Fibroblast of skin of right biceps (primary cell): Measurements from ENCODE around the gene NXN.
A peak's percentile ranks its signal among the peaks of the same experiment; 100 is the strongest.
"Not testable (repeated sequence)": the region's sequence is repeated elsewhere in the genome, so short reads cannot be mapped to it uniquely, and the experiment has no call there.

ENCODE experiments used
- DNase-seq: peaks from one replicate; pipeline ENCODE4 v3.0.0-alpha.2; 2013

NXN gene

GRCh38 chr17:859061-859823 is 120.3 kb downstream of the NXN start:
- DNase-seq, result no peak

DNA sequence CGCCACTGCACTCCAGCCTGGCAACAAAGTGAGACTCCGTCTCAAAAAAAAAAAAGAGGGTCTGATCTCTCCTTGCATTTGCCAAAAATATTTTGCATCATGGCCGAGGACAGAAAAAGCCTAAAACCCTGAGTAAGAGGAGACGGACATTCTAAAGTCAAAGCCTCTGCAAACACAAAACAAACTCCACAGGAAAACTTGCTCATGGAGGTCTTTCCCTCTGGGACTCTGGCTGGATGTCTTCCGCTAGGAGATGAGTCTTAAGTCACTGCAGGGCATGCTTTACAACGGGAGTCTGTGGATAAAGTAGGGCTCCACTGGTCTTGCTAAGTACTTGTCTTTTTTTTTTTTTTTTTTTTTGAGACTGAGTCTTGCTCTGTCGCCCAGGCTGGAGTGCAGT is 123.4 kb downstream of the NXN start:
- no peak for DNase-seq

GRCh38 chr17:855569-855968 is 124.0 kb downstream of the NXN start:
- no peak for DNase-seq

DNA sequence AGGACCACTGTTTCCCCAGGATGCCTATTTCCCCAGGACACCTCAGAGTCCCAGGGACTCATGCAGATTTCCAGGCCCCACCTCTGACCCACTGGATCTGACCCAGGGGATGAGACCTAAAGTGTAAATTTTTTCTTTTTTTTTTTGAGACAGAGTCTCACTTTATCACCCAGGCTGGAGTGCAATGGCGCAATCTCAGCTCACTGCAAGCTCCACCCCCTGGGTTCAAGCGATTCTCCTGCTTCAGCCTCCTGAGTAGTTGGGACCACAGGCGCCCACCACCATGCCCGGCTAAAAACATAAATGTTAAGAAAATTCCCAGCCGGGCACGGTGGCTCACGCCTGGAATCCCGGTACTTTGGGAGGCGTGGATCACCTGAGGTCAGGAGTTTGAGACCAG is 126.7 kb downstream of the NXN start:
- DNase-seq, result not testable (repeated sequence)

GRCh38 chr17:852349-852748 is 127.2 kb downstream of the NXN start:
- no peak for DNase-seq

DNA sequence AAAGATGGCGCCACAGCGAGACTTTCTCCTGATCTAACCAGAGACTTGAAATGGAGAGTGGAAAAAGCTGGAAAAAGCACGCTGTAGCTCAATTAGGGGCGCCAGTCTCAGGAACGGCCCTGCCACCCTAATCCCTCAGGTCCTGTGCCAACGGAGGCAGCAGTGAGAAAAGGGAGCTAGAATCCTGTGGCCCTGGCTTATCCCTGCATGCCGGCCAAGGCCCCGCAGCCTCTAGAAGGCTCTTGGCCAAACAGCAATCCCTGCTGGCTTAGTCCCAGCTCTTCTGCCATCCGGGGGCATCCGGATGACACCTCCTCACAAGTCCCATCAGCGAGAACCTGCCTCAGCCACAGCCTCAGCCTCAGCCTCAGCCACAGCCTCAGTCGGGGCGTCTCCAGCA is 127.7 kb downstream of the NXN start:
- no peak for DNase-seq

DNA sequence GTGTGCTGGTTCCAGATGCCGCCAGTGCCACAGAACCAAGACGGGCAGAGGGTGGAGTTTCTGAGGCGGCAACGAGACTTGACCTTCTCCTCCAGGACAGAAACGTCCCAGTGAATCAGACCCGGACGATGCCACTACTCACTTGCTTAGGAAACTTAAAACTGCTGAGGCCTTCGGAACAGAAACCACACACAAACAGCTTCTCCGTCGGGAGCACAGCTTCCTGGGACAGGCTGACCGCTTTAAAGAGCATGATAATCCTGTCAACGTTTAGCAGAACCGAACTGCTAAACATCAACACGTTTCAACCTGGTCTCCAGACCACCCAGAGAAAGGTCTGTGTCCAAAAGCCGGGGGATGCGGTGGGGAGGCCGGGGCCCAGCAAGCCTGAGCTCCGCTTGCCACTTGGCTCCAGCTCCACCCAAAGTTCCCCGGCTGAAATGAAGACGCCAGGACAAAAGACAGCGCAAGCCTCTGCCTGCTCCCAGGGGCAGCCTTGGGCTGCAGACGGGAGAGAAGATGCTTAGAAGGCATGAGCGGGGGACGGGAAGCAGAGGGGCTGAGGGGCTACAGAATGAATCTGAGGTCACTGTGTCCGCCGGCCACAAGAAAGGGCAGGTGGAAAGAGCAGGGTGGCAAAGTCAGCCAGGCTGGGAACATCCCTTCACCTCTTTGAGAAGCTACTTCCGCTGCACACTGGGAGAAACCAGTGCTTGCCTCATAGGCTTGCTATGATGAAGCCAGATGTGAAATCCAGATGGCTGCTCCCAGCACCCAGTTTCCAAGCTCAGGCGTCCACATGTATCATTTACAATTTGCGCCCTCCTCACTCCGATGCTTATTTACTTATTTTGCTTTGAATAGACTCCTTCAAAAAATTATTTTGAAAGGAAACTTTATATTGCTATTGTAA is 128.5 kb downstream of the NXN start:
- DNase-seq, result peak; percentile 70

DNA sequence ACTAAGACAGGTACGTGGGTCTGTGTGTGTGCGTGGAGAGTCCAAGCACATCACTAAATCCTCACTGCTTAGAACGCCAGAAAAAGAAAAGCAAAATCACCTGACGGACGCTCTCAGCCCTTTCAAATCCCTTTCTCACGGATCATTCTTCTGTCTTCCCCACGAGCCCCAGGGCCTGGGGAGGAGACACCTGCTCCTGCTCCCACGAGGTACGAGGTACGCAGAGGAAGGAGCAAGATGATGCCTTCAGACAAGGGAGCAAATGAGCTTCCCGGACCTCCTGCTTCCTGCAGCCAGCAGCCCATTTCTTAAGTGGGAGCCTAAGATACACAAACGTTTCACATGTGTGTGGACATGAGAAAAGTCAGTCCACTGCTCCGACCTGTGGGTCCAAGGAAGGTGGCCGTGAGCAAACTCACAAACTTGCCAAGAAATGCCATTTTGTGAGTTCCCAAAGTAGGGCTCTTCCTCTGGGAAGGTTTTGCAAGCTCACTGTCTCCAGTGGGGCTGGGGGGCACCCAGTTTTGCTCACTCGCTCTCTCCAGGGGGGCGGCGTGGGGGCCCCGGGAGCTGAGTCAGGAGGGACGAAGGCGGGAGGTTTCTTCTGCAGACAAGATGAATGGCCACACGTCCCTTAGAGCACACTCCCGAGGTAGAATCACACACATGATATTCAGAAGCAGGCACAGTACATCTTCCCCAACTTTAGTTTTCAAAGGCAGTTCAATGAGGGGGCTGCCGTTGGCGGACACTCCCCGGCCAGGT is 129.3 kb downstream of the NXN start:
- no peak for DNase-seq

GRCh38 chr17:848402-848801 is 131.2 kb downstream of the NXN start:
- DNase-seq, result no peak

GRCh38 chr17:846901-847843 is 132.4 kb downstream of the NXN start:
- DNase-seq, result peak; percentile 85

- DNase-seq, result no peak
These were observed 138.3 kb downstream of the NXN start for GRCh38 chr17:841313-841712.

GRCh38 chr17:838486-838885 is 141.1 kb downstream of the NXN start:
- peak; percentile 38 for DNase-seq

GRCh38 chr17:836151-836550 is 143.4 kb downstream of the NXN start:
- peak; percentile 56 for DNase-seq

DNA sequence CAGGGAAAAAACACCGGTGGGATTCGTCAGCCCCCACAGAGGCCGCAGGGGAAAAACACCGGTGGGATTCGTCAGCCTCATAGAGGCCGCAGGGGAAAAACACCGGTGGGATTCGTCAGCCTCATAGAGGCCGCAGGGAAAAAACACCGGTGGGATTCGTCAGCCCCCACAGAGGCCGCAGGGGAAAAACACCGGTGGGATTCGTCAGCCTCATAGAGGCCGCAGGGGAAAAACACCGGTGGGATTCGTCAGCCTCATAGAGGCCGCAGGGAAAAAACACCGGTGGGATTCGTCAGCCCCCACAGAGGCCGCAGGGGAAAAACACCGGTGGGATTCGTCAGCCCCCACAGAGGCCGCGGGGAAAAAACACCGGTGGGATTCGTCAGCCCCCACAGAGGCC is 143.9 kb downstream of the NXN start:
- not testable (repeated sequence) for DNase-seq

DNA sequence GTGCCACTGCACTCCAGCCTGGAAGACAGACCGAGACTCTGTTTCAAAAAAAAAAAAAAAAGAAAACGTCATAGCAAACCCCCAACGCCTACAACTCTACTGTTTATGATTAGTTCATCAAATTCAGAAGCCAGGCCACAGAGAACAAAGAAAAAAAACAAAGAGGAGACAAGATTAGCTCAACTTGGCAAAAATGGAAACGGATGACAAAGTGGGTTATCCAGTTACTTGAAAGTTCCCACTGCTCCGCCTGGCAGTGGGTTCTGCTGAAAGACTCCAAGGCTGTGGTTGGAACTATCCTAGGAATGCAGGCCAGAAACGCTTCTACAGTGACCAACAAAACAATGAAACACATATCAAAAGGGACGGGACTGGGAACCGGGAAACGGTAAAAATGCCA is 144.3 kb downstream of the NXN start:
- DNase-seq, result peak; percentile 99

DNA sequence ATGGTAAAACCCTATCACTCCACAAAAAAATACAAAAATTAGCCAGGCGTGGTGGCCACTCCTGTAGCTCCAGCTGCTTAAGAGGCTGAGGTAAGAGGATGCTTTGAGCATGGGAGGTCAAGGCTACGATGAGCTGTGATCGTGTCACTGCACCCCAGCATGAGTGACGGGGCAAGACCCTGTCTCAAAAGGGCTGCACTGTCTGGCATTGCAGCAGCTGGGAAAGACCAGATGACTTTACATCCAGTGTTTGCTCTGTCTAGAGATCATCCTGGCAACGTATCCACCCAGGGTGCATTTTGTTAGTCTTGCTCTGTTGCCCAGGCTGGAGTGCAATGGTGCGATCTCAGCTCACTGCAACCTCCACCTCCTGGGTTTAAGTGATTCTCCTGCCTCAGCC is 145.4 kb downstream of the NXN start:
- DNase-seq, result no peak

DNA sequence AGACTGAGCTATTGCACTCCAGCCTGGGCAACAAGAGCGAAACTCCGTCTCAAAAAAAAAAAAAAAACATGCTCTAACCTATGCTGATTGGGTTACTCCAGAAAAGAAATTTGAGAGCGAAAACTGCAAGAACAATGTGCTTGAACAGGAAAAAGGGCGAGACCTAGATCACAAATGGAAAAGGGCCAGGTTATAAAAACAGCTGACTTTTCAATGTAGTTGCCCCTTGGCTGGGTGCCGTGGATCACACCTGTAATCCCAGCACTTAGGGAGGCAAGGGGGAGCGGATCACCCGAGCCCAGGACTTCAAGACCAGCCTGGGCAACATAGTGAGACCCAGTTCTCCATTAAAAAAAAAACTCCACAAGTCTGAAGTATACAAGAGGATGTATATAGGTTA is 148.6 kb downstream of the NXN start:
- no peak for DNase-seq

DNA sequence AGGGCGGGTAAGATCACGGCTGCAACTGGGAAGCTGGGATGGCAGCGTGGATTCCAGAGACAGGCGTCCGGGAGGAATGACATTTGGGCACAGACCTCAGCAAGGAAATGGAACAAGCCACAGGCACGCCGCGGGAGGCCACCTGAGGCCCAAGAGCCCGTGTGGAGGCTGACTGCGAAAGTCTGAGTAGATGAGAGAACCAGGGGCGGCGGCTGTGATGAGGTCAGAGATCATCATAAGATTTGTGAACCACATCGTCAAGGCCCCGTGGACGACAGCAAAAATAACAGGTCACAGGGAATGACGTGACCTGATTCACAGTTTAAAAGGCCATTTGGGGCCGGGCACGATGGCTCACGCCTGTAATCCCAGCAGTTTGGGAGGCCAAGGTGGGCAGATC is 149.2 kb downstream of the NXN start:
- DNase-seq, result no peak

GRCh38 chr17:829614-830013 is 150.0 kb downstream of the NXN start:
- not testable (repeated sequence) for DNase-seq

- peak; percentile 87 for DNase-seq
These were observed 150.8 kb downstream of the NXN start for GRCh38 chr17:828761-829160.

DNA sequence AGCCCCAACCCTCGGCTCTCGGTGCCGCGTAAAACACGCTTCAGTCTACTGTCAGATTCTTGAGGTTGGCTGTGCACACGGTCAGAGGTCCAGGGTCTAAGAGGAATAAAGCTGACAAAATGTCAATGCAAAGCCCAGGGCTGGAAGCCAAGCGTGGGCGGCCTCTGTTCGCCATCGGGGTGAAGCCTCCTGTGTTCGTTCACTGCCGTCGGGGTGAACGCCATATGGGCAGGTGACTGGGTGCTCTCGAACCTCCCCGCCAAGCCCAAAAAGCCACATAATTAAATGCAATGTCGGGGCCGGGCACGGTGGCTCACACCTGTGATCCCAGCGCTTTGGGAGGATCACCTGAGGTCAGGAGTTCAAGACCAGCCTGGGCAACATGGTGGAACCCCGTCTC is 152.8 kb downstream of the NXN start:
- no peak for DNase-seq

DNA sequence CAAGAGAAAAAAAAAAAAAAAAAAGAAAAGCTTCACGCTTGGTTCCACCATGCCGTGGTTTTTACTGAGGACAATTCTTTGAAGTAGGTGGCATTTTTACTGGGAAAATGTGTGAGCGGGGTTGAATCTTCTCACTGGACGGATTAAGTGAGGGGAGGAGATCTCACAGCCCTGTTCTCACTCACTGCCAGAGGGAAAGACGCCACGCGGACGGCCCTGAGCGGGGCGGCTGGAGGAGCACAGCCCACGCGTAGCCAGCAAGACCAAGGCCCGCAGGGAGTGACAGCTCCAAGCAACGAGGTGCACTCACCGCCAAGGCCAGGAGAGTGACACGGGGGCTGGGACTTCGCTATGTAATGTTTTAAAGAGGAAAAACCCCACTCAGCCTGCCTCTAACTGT is 154.4 kb downstream of the NXN start:
- no peak for DNase-seq
